Activated CD8-positive, alpha-beta T cell treated with anti-CD3 and anti-CD28 coated beads, Interleukin-2, amount 10 ng/mL, durations not matched to agents 7 days and 5 days (primary cell): ENCODE results near the gene NR6A1. TPM values are rescaled to one million over a fixed set of nuclear protein-coding genes. Genes with fewer than 3 reads are reported as not detected.

Experiments
- ATAC-seq: fragments of 150-1000 bp; cut with Tn5 transposase; one replicate; pipeline ENCODE4 v1.10.0; 2021; ENCODE audit warnings: moderate library complexity
- CTCF ChIA-PET: fragments of 350-600 bp; sonication (Branson Sonifier 250); formaldehyde crosslinking; loops from one replicate; lab custom pipeline; 2021; ENCODE audit warnings: antibody characterized with exemption; lab: Charles Lee
- POLR2A ChIA-PET: fragments of 350-600 bp; sonication (Branson Sonifier 250); formaldehyde crosslinking; loops from one replicate; lab custom pipeline; 2021; ENCODE audit warnings: antibody characterized with exemption; lab: Charles Lee
- DNase-seq: peaks from one replicate; pipeline ENCODE4 v3.0.0-alpha.2; 2020
- H3K27ac Mint-ChIP-seq: one replicate; pipeline ENCODE4 v1.8.0; 2021; ENCODE audit warnings: mild to moderate bottlenecking, mixed read lengths
- H3K27me3 Mint-ChIP-seq: one replicate; pipeline ENCODE4 v1.8.0; 2021; ENCODE audit warnings: low read depth, mixed read lengths
- H3K36me3 Mint-ChIP-seq: one replicate; pipeline ENCODE4 v1.8.0; 2021; ENCODE audit warnings: low read depth, mixed read lengths
- H3K4me1 Mint-ChIP-seq: one replicate; pipeline ENCODE4 v1.8.0; 2021; ENCODE audit warnings: low read depth, mixed read lengths
- H3K4me3 Mint-ChIP-seq: one replicate; pipeline ENCODE4 v1.8.0; 2021; ENCODE audit warnings: mild to moderate bottlenecking, mixed read lengths
- H3K9me3 Mint-ChIP-seq: one replicate; pipeline ENCODE4 v1.8.0; 2022; ENCODE audit warnings: mixed read lengths; ENCODE audit not compliant: insufficient read depth
- total RNA-seq, 2 experiments: library from RNA; stranded (reverse); gene quantifications; one replicate each; pipeline ENCODE4 v1.2.3, GENCODE V29; 2021

Gene NR6A1
- total RNA-seq, 2 experiments from 2014 or later, result 0.18 to 0.26 TPM

GRCh38 chr9:124675261-124676158, 95.6 kb downstream of the NR6A1 start:
- no peaks in the 10 kb centered on the region for H3K9me3 Mint-ChIP-seq

DNA sequence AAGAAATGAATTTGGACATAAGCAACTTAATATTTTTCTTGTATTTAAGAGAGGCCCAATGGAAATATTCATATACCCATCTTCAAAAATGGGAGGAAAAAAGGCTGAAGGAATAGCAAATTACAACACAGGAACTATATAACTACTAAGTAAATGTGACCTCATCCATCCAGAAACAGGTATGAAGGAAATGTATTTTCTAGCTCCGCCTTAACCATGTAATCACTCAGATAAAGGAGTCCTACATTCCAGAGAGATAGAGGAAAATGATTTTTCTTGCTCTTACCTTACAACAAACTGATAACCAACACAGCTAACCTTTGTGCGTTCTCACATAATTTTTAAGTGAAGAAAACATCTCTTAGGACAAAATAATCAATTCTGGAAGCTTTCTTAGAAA, 96.5 kb downstream of the NR6A1 start:
- ATAC-seq (no peak), DNase-seq (no peak)
- Mint-ChIP-seq H3K27ac (no peak overlapping the region), H3K27me3 (peaks cover 14% of the 10 kb centered on the region), H3K36me3 (no peaks in the 10 kb centered on the region), H3K4me3 (no peak overlapping the region), H3K9me3 (no peaks in the 10 kb centered on the region), H3K4me1 (peaks cover 15% of the 10 kb centered on the region)
- ChIA-PET POLR2A (interaction anchor here (0.7 kb wide), 1 partner anchor 36 kb away, joined by 3 read pairs; no protein-coding TSS in a partner anchor), CTCF (no interaction called here)

More at GRCh38 chr9:124675261-124676158, 95.6 kb downstream of the NR6A1 start:
- Mint-ChIP-seq H3K27me3 (peaks cover 14% of the 10 kb centered on the region), H3K4me1 (peaks cover 15% of the 10 kb centered on the region), H3K36me3 (no peaks in the 10 kb centered on the region), H3K4me3 (no peak overlapping the region), H3K27ac (no peak overlapping the region)
- ATAC-seq, result no peak
- CTCF ChIA-PET, result interaction anchor here (0.6 to 1.3 kb wide), 2 partner anchors 11 to 36 kb away, joined by 3 to 4 read pairs; no protein-coding TSS in a partner anchor
- POLR2A ChIA-PET, result interaction anchor here (0.7 kb wide), 1 partner anchor 37 kb away, joined by 3 read pairs; no protein-coding TSS in a partner anchor
- no peak for DNase-seq

- Mint-ChIP-seq H3K27me3 (peaks cover 14% of the 10 kb centered on the region), H3K36me3 (no peaks in the 10 kb centered on the region), H3K27ac (no peak overlapping the region), H3K4me3 (no peak overlapping the region), H3K4me1 (peaks cover 15% of the 10 kb centered on the region), H3K9me3 (no peaks in the 10 kb centered on the region)
- POLR2A ChIA-PET, result no interaction called here
- CTCF ChIA-PET, result interaction anchor here (1.0 to 1.5 kb wide), 4 partner anchors 10 to 56 kb away, joined by 3 to 7 read pairs (median 4); no protein-coding TSS in a partner anchor
- DNase-seq (peak; percentile 33), ATAC-seq (no peak)
These were observed 98.0 kb downstream of the NR6A1 start for GRCh38 chr9:124673063-124673462.

DNA sequence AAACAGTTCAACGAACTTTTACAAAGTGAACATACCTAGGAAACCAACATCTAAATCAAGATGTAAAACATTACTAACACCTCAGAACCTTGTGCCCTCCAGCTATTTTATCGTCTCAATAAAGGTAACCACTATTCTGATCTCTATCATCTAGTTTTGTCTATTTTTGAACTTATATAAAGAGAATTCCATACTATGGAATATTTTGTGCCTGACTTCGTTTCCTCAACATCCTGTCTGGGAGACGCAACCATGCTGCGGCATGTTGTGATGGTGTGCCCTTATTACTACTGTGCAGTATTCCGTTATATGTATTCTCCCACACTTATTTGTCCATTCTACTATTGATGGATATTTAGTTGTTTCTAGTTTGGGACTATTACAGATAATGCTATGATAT, 99.2 kb downstream of the NR6A1 start:
- H3K4me1 Mint-ChIP-seq, result peaks cover 15% of the 10 kb centered on the region
- peaks cover 14% of the 10 kb centered on the region for H3K27me3 Mint-ChIP-seq
- ATAC-seq (no peak), DNase-seq (no peak)
- no peaks in the 10 kb centered on the region for H3K36me3 Mint-ChIP-seq
- no peaks in the 10 kb centered on the region for H3K9me3 Mint-ChIP-seq
- H3K27ac Mint-ChIP-seq, result no peak overlapping the region
- H3K4me3 Mint-ChIP-seq, result no peak overlapping the region
- ChIA-PET POLR2A (no interaction called here), CTCF (no interaction called here)

DNA sequence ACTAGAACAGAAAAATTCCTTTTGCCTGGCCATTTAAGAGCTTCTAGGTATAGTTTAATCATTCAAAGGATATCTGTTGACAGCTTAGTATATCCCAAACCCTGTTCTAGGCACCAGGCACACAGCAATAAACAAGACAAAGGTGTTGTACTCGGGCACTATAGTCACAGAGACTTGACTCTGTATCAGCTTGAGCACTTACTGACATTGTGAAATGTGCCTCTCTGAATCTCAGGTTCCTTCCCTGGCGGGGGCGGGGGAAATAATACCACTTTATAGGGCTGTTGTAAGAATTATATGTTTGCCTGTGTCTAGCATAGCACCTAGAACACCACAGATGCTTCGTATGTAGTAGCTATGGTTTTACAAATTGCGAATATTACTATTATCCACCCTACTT, 104.5 kb downstream of the NR6A1 start:
- no peaks in the 10 kb centered on the region for H3K9me3 Mint-ChIP-seq
- H3K27ac Mint-ChIP-seq, result no peak overlapping the region

DNA sequence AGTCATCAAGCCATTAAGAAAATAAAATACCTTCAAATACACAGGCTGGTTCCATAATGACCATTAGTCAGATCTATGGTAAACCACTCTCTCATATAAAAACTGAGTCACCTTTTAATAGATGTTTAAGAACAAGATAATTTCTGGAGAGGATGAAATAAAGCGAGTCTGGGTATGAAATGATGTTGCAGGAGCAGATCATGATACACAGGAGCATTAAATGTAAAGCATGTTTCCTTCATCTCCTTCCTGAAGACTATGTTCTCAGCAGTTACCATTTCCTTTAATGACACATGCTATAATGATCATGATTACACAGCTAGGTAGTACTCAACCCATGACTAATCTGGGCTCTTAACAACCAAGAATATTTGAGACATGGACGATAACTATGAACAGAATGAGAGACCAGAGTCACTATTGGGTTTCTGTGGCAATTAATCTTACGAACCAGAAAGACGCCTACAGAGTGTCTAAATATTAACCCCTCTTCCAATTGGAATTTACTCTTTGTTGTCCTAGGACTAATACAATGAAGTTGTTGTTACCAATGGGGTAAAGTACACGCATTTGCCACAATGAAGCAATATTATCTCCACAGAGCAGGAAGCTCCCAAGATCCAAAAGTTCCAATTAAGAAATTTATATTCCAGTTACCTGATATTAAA, 105.6 kb downstream of the NR6A1 start:
- ChIA-PET POLR2A (no interaction called here), CTCF (interaction anchor here (1.5 kb wide), 1 partner anchor 48 kb away, joined by 6 read pairs; no protein-coding TSS in a partner anchor)
- no peaks in the 10 kb centered on the region for H3K9me3 Mint-ChIP-seq
- peaks cover 10% of the 10 kb centered on the region for H3K27me3 Mint-ChIP-seq
- ATAC-seq (no peak), DNase-seq (no peak)
- H3K4me1 Mint-ChIP-seq, result peaks cover 1% of the 10 kb centered on the region
- no peaks in the 10 kb centered on the region for H3K36me3 Mint-ChIP-seq
- no peak overlapping the region for H3K4me3 Mint-ChIP-seq
- H3K27ac Mint-ChIP-seq, result no peak overlapping the region

More for the DNA sequence above, 104.5 kb downstream of the NR6A1 start:
- ChIA-PET POLR2A (no interaction called here), CTCF (no interaction called here)
- Mint-ChIP-seq H3K27me3 (peaks cover 10% of the 10 kb centered on the region), H3K4me1 (no peaks in the 10 kb centered on the region), H3K36me3 (no peaks in the 10 kb centered on the region), H3K4me3 (no peak overlapping the region)
- DNase-seq, result no peak
- ATAC-seq, result no peak

GRCh38 chr9:124664143-124664542, 107.0 kb downstream of the NR6A1 start:
- Mint-ChIP-seq H3K9me3 (no peaks in the 10 kb centered on the region), H3K27ac (no peak overlapping the region), H3K27me3 (peaks cover 10% of the 10 kb centered on the region), H3K36me3 (no peaks in the 10 kb centered on the region), H3K4me3 (no peak overlapping the region), H3K4me1 (peaks cover 15% of the 10 kb centered on the region)
- CTCF ChIA-PET, result no interaction called here
- ATAC-seq (no peak), DNase-seq (no peak)
- POLR2A ChIA-PET, result no interaction called here

- CTCF ChIA-PET, result interaction anchor here (1.1 to 1.7 kb wide), 2 partner anchors 10 to 46 kb away, joined by 3 to 5 read pairs; no protein-coding TSS in a partner anchor
- ATAC-seq, result no peak
- peaks cover 10% of the 10 kb centered on the region for H3K27me3 Mint-ChIP-seq
- peaks cover 23% of the 10 kb centered on the region for H3K4me1 Mint-ChIP-seq
- DNase-seq, result no peak
- H3K4me3 Mint-ChIP-seq, result no peak overlapping the region
- no peak overlapping the region for H3K27ac Mint-ChIP-seq
- no peaks in the 10 kb centered on the region for H3K36me3 Mint-ChIP-seq
- POLR2A ChIA-PET, result no interaction called here
- no peaks in the 10 kb centered on the region for H3K9me3 Mint-ChIP-seq
These were observed 107.8 kb downstream of the NR6A1 start for GRCh38 chr9:124663046-124663961.

DNA sequence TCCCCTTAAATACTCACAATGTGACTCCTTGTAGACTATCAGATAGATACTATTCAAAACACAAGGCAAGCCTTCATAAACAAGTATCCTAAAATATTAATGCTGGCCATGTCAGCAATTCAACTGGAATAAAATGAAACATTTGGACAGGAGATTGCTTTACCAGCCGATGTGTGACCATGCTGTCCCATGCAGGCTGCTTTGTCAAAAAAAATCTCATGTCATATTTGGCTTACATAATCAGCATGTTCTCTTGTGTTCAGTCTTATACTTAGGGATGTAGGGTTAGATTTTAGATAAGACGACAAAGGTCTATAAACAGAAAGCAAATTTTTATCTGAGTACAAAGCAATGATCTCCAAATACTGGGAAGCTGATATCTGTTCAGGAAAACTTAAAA, 108.5 kb downstream of the NR6A1 start:
- Mint-ChIP-seq H3K27ac (no peak overlapping the region), H3K4me3 (no peak overlapping the region), H3K9me3 (no peaks in the 10 kb centered on the region), H3K36me3 (no peaks in the 10 kb centered on the region), H3K4me1 (peaks cover 27% of the 10 kb centered on the region), H3K27me3 (peaks cover 10% of the 10 kb centered on the region)
- DNase-seq (no peak), ATAC-seq (no peak)
- ChIA-PET POLR2A (no interaction called here), CTCF (interaction anchor here (1.1 to 1.7 kb wide), 2 partner anchors 11 to 45 kb away, joined by 3 to 5 read pairs; no protein-coding TSS in a partner anchor)

DNA sequence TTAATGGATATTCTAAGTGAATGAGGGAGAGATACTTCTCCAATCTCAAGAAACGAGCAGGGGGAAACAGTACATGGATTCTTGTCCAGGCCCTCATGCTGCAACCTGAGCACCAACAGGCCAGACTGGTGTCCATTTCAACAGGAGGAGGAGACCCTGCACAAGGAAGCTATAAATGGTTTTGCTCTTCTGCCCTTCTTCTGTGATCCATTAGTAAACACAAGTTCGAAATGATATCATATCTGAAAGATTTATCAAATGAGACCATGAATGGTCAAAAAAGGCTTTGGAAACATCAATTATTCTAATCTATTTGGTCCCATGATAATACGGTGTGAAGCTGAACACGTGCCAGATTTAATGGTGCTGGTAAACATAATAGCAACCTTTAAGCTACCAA, 109.8 kb downstream of the NR6A1 start:
- peaks cover 12% of the 10 kb centered on the region for H3K27me3 Mint-ChIP-seq
- DNase-seq (no peak), ATAC-seq (no peak)
- H3K4me3 Mint-ChIP-seq, result no peak overlapping the region
- peaks cover 27% of the 10 kb centered on the region for H3K4me1 Mint-ChIP-seq
- H3K9me3 Mint-ChIP-seq, result no peaks in the 10 kb centered on the region
- no peaks in the 10 kb centered on the region for H3K36me3 Mint-ChIP-seq
- no peak overlapping the region for H3K27ac Mint-ChIP-seq
- ChIA-PET POLR2A (no interaction called here), CTCF (interaction anchor here (1.0 to 2.1 kb wide), 8 partner anchors 9 to 747 kb away, joined by 3 to 10 read pairs (median 5); partner anchors contain the start of gene WDR38)

DNA sequence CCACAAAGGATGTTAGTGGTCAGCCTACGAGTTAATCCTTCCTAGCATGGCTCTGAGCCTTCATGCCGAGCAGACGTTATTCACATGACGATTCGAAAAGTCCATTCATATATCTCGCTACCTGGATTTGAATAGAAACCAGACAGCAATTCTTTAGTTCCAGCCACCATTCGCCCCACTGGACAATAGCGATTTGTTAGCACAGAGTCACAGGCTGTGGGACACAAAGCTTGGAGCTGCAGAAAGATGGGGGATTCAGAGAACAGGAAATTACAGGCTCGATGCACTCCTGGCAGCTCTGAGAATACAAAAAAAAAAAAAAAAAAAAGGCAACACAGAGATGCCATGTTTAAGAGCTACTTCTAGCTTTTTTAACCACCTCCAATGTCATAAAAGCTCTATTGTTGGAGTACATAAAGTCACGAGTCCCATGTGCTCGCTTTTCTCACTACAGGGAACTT, 110.7 kb downstream of the NR6A1 start:
- DNase-seq, result no peak

More for the DNA sequence above, 110.7 kb downstream of the NR6A1 start:
- Mint-ChIP-seq H3K4me1 (peaks cover 27% of the 10 kb centered on the region), H3K27me3 (peaks cover 12% of the 10 kb centered on the region), H3K4me3 (peak overlapping the region; percentile 75), H3K36me3 (no peaks in the 10 kb centered on the region), H3K27ac (no peak overlapping the region), H3K9me3 (no peaks in the 10 kb centered on the region)
- ChIA-PET CTCF (interaction anchor here (1.5 to 2.1 kb wide), 5 partner anchors 13 to 193 kb away, joined by 5 to 10 read pairs (median 7); partner anchors contain the start of gene WDR38), POLR2A (interaction anchor here (0.6 kb wide), 1 partner anchor 647 kb away, joined by 4 read pairs; no protein-coding TSS in a partner anchor)
- ATAC-seq, result no peak
